GM19372 (cell line): ENCODE measurements around the gene KRTAP10-8.
"Not testable (repeated sequence)": the region's sequence is repeated elsewhere in the genome, so short reads cannot be mapped to it uniquely, and the experiment has no call there.

Source experiments
- ATAC-seq: cut with Tn5 transposase; IDR thresholded peaks from one replicate; pipeline ENCODE4 v1.9.1; 2021; ENCODE audit warnings: mild to moderate bottlenecking, low read depth, moderate library complexity; ENCODE audit not compliant: unreplicated experiment

Gene KRTAP10-8

DNA sequence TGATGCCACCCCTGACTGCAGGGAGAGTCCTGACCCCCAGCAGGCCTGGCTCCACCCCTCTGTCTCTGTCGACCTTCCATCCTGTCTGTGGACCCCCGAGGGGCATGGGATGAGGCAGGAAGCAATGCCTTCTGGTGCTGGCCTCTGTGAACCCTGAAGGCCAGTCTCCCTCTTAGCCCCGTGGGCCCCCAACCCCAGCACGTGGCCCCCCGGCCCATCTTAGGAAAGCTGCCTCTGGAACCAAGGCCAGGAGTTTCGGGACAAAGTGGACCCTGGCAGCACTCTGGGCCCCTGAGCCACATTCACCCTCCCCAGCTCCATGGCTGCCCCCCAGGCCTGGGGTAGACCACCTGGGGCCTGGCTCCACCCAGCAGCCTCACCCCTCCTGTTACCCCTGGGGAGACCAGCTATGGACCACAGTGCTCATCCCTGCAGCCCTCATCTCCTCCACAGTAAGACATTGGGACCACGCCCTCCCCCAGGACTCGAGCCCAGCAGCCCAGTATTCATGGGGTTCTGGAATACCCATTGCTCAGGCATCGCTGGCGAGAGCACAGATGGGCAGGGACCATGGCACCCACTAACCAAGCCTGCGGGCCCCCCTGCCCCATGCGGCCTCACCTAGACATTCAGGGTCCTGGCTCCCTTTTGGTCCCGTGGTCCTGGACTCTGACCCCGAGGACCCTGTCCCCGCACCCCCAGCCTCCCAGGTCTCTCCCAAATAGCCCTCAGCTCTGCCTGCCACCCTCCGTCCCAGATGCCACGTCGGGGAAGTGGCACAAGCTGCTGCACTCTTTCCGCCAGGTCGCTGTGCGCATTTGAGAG lies 26.8 kb downstream of the KRTAP10-8 start:
- ATAC-seq: not testable (repeated sequence)

DNA sequence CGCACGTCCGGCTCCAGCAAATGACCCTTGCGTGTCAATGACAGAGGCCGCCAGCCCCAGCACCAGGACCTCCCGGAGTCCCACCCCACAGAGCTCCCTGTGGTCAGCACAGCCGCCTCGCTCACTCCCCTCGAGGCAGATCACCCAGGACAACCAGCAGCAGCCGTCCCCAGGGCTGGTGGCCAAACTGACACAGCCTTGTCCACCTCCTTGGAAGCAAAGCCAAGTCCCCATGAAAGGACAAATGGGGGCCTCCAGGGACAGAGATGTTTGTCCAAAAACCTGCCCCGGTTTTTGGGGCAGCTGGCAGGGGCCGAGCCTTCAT lies 27.4 kb downstream of the KRTAP10-8 start:
- no peak for ATAC-seq

DNA sequence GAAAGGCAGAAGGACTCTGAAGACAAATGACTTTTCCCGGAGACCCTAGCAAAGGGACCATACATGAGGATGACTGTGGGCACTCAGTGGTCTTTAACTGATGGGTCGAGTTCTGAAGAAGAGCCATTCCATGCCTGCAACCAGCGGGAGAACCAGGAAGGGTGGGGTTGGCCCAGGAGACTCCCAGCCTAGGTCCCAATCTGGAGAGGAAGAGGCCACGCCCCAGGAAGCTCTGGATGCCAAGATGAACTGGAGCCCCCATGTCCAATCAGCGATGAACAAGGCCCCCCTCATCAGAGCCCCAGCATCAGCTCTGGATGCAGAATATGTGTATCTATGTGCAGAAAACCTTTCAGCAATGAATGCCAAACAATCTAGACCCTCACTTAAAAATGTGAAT lies 28.9 kb downstream of the KRTAP10-8 start:
- no peak for ATAC-seq

DNA sequence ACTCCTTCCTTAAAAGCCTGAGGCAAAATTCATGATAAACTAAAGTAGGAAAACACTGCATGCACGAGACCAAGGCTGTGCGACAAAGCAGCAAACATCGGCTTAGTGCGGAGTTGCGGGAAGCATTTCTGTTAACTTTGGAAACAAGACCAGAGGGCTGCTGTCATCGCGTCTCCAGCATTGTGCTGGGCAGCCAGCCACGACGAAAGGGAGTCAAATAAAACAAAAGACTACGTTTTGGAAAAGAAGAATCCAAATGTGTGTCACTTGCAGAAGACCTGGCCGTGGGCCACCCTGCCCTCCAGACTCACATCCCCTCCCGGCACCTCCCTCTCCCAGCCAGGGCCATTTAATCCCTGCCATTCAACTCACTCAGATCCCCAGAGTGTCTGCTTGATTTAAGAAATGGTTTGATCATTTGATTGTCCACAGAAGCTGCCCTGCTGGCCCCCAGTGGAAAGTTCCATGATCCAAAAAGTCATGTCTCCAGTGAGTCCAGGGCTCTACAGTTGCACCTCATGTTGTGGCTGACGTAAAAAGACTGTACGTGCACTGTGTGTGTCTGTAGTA lies 31.9 kb downstream of the KRTAP10-8 start:
- no peak for ATAC-seq

DNA sequence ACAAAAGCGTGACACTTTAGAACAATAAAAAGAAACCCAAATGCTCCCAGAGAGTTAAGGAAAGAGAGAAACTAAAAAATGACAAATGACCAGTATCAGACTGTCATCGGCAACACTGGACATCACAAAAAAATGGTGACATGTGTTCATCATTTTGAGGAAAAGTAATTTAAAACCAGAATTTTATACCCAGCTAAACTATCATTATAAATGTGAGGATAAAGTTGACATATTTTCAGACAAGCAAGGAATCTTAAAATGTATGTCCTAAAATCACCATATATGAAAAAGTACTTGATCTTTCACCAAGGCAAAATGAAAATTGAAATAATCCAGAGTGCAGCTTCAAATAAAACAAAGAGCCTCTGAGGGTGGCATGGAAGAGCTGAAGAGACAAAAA lies 33.0 kb downstream of the KRTAP10-8 start:
- no peak for ATAC-seq

DNA sequence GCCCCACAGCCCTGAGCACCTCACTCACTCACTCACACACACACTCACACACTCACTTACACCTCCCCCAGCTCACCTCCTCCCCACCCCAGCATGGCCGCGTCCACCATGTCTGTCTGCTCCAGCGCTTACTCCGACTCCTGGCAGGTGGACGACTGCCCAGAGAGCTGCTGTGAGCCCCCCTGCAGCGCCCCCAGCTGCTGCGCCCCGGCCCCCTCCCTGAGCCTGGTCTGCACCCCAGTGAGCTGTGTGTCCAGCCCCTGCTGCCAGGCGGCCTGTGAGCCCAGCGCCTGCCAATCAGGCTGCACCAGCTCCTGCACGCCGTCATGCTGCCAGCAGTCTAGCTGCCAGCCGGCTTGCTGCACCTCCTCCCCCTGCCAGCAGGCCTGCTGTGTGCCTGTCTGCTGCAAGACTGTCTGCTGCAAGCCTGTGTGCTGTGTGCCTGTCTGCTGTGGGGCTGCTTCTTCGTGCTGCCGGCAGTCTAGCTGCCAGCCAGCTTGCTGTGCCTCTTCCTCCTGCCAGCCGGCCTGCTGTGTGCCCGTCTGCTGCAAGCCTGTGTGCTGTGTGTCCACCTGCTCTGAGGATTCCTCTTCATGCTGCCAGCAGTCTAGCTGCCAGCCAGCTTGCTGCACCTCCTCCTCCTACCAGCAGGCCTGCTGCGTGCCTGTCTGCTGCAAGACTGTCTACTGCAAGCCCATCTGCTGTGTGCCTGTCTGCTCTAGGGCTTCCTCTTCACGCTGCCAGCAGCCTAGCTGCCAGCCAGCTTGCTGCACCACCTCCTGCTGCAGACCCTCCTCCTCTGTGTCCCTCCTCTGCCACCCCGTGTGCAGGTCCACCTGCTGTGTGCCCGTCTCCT lies 34.7 kb downstream of the KRTAP10-8 start, which contains the start of gene KRTAP10-11:
Gene KRTAP10-11, plus strand, starts transcription at position 49 of the 856 bp plus-strand sequence. Its CDS starts 45 bp downstream, at position 94.
- ATAC-seq: not testable (repeated sequence)

DNA sequence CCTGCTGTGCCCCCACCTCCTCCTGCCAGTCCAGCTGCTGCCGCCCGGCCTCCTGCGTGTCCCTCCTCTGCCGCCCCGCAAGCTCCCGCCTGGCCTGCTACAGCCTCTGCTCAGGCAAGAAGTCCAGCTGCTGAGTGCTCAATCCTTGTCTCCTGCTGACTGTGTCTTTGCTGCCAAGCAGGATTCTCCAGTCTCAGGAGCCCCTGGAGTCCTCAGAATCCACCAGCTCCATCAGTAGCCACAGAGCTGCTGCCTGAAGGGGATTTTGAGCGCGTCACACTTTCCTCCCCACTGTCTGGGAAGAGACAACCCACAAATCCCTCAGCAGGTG lies 35.3 kb downstream of the KRTAP10-8 start:
- no peak for ATAC-seq

DNA sequence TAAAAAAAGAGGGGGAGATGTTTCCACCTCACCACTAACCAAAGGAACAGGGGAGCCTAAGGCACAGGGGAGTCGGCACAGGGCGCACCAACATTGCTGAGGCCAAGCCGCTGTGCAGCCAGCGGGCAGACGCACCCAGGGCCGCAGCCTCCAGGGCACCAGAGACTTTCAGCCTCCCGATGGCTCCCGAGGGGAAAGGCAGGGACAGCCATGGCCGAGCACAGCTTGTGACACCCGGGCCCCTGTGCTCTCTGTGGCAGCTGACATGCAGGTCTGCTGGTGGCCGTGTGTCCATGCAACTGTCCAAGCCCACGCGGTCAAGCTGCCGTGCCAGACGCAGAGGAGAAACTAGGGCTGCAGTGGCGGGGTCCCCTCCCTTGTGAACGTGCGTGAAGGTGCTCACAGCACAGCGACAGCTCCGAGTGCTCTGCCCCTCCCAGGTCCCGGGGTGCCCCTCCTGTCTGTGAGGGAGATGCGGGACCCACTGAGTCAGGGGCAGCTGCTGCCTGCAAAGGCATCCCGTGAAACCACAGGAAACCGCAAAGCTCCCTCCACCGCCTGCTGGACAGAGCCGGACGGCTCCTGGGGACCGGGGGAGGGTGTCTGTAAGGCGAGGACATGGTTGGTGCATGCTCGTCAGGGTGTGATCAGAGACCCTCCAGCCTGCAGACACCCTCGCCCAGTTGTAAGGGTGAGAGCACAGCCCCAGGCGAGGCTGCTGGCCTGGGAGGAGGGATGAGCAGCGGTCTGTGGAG lies 36.9 kb downstream of the KRTAP10-8 start:
- no peak for ATAC-seq

DNA sequence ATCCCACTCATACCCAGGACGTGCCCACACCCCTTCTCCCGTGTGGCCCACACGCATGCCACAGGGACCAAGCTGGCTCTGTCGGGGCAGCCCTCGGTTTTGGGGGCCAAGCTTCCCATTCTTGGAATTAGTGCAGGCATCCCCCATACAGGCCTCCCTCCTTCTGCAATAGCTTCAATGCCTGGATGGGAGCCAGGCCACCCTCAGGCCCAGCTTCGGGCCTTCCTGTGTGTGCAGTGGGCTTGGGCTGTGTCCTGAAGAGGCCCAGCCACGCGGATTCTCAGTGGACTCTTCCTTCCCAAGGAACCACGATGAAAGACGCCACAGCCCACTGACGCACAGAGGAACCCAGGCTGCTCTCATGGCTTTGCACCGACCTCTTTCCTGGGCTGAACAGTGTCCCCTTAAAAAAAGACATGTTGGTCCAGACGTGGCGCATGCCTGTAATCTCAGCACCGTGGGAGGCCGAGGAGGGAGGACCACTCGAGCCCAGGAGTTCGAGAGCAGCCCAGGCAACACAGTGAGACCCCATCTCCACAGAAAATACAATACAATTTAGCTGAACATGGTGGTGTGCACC lies 37.7 kb downstream of the KRTAP10-8 start:
- no peak for ATAC-seq

DNA sequence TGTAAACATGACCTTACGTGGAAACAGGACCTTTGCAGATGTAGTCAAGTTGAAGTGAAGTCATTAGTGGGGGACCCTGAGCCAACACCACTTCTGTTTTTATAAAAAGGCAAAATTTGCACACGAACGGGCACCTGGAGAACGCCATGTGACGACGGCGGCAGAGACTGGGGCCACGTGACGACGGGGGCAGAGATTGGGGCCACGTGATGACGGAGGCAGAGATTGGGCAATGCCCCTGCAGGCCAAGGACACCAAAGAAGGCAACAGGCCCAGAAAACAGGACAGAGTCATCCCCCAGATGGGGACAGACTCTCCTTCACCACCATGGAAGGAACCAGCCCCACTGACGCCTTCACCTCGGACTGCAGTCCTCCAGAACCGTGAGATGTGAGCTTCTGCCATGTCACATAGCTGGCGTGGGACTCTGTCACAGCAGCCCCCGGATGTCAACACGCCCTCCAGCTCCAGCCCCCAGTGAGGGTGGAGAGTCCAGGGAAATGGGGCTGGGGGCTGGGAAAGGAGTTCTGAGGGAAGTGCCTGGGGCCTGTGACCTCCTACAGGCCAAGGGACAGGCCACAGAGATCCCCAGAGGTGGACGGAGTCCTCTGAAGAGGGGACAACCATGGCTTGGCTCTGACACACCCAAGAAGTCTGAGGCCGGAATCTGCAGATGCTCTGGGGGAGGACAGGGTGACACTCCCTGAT lies 38.5 kb downstream of the KRTAP10-8 start:
- ATAC-seq: no peak

DNA sequence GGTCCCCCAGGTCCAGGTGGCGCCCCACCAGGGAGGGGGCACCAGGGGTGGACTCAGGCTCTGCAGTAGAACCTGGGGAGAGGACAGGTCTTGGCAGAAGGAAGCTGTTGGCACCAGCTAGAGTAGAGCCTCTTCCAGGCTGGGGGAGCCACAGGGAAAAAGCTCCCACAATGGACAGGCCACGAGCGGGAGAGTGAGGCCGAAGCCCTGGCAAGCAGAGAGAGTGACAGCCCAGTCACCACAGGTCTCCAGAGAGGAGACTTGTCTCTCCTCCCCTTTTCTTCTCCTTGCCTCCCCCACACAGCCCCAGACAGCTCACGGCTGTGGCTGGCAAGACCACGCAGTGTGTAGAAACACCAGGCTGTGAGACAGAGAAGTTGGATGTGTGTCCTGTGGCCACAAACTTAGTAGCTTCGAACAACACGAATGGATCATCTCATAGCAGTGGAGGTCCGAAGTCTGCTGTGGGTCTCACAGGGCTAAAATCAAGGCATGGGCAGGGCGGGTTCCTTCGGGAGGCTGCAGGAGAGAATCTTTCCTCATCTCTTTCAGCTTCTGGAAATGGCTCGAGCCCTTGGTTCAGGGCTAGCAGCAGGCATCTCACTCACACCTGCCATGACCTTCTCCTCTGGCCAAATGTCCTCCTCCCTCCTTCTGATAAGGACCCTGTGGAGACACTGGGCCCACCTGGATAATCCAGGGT lies 39.2 kb downstream of the KRTAP10-8 start:
- no peak for ATAC-seq

DNA sequence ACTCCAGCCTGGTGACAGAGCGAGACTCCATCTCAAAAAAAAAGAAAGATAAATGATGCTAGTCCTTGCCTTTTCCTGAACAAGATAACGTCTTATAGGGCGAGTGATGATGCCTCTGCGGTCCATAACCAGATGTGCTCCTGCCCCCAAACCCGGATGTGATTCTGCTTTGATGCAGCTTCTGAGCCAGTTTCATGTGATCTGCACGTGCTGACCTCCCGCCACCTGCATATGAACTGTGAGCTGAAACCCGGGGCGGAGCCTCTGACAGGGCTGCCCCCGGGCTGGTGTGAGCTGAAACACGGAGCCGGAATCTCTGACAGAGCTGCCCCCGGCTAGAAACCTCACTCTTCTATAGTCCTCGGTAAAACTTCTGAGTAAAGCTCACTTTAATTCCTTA lies 41.2 kb downstream of the KRTAP10-8 start:
- ATAC-seq: no peak

DNA sequence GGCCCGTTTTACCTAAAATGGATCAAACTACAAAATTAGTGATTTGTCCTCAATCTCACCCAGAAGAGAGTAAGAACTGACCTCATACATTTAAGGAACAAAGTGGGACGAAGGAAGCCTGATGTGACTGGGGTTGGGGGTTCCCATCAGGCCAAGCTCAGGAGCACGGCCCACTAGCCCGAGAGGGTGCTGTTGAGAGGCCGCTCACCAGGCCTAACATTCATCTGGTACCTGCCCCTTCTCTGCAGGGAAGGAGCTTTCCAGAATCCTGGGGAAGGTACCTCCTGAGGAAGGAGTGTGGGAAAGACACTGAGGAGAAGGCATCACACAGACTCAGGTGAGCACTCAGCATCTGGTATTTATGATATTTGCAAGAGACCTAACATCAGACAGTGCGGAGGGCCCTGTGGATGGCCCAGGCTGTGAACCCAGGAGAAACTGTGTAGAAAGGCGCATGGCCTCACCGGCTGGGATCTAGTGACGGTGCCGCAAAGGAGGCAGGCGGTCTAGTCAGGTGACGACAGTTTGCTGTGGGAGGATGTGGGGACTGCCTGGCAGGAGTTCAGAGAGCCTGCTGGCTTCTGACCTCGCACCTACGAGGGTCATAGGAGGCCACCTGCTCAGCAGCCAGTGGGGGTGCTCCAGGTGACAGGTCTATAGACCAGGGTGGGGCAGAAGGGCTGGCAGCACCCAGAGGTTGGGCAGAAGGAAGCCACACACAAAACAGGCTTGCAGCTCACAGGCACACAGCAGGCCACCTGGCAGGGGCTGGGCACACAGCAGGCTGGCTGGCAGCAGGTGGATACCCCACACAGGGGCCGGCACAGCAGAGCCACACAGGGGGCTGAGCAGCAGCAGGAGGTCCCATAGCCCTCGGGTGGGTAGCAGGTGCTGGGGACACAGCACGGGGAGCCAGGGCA lies 42.0 kb downstream of the KRTAP10-8 start:
- no peak for ATAC-seq

DNA sequence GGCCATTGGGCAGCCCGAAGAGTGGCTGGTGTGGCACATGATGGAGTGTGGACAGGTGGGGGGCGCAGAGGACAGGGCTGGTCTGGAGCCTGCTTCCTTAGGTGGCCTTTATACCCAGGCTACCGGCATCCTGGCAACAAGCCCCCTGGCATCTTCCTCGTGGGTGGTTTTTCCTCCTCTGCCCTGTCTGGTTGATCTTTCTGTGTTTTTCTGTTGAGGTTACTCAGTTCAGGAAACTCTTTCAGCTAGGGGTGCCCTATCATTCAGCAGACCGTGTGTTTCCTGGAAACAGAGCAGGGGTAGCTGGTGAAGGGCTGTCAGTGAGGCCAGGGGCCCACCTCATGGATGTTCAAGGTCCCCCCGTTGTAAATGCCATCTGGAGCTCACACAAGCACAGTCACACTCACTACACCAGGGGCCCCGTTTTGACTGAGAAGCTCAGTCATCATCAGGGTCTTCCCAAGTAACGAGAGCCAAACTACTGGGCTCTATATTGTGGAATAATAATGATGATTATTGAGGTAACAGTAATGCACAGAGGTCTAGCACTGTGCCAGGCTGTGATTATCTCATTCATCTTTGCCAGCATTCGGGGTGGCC lies 42.8 kb downstream of the KRTAP10-8 start, which contains the start of gene KRTAP12-4:
Gene KRTAP12-4, minus strand, starts transcription at position 84 of the 600 bp plus-strand sequence. Its CDS starts 45 bp downstream, at position 39.
- ATAC-seq: no peak

DNA sequence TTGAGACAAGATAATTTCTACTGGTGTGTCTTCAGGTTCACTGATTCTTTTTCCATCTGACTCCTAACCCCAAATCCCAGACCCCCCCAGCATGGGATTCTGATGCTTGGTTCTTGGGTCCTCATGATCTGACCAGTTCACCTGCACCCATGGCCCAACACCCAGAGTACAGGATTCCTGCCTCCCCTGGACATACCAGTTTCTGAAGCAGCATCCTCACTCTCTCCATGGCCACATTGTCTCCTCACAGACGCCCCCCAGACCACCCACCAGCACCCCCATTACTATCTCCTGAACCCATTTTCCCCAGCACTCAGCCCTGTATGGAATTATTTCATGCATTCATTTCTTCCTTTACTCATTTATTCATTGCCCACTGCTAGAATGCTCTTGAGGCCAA lies 45.0 kb downstream of the KRTAP10-8 start:
- ATAC-seq: no peak

DNA sequence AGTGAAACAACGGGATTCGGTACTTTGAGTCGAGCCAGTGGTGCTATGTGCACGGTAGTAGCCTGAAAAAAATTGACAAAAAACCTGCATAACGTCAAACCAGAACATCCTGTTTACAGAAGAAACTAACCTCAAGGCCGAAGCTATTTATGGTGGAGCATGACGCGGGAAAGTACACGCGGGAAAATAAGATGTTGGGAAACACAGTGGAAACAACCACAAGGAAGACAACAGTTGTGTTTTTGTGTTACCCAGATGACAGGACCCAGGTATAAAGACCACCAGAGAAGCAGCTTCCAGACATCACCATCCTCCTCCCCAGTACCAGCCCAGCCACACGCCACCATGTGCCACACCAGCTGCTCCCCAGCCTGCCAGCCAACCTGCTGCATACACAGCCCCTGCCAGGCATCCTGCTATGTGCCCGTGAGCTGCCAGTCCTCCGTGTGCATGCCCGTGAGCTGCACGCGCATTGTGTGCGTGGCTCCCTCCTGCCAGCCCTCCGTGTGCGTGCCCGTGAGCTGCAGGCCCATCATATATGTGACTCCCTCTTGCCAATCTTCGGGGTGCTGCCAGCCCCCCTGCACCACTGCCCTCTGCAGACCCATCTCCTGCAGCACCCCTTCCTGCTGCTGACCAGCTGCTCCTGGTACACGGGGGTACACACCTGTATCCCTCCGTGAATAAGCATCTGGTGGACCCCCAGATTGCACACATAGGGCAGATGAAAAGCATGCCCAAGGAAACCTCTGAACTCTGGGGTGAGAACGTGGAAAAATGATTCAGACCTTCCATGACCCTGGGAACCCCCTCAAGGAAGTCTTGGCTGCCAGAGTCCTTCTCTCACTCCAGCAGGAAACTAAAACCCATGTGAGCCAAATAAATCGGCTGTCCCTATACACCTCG lies 46.0 kb downstream of the KRTAP10-8 start, which contains the start of gene KRTAP12-3:
Gene KRTAP12-3, plus strand, starts transcription at position 298 of the 906 bp plus-strand sequence. Its CDS starts 48 bp downstream, at position 346.
- ATAC-seq: no peak
